Measurements from ENCODE around the gene FUT8.

FUT8 gene

DNA sequence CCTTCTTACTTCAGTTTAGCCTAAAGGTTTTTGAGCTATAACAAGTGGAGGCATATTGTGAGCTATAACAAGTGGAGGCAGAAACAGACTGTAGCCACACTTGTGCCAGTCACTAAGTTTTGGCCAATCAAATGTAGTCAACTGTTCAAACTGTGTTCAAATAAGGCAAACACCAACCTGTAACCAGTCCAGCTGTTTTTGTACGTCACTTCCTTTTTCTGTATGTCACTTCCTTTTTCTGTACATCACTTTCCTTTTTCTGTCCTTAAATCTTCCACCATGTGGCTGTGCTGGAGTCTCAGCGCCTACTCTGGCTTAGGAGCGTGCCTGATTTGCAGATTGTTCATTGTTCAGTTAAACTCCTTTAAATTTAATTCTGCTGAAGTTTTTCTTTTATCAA, 79.7 kb downstream of the FUT8 start:
- DNase-seq (ENCODE audit: low read depth, low spot score): no peak

DNA sequence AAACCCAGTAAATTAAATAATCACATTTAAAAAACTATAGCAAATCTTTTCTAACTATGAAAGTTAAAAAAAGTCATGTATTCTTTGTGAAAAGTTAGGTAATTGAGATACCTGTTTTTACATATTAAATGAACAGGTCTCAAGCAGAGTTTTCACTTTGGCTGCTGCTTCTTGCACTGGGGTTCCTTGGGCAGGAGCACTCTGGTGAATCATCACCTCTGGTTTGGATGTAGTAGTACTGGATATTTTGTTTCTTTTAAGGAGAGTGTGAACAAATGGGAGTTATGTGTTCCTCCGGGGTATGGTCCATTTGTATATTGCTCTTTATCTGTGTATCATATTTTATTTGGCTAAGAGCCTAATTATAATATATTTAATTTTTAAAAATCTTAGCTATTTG, 82.7 kb downstream of the FUT8 start:
- no peak for DNase-seq (ENCODE audit: low read depth, low spot score)

DNA sequence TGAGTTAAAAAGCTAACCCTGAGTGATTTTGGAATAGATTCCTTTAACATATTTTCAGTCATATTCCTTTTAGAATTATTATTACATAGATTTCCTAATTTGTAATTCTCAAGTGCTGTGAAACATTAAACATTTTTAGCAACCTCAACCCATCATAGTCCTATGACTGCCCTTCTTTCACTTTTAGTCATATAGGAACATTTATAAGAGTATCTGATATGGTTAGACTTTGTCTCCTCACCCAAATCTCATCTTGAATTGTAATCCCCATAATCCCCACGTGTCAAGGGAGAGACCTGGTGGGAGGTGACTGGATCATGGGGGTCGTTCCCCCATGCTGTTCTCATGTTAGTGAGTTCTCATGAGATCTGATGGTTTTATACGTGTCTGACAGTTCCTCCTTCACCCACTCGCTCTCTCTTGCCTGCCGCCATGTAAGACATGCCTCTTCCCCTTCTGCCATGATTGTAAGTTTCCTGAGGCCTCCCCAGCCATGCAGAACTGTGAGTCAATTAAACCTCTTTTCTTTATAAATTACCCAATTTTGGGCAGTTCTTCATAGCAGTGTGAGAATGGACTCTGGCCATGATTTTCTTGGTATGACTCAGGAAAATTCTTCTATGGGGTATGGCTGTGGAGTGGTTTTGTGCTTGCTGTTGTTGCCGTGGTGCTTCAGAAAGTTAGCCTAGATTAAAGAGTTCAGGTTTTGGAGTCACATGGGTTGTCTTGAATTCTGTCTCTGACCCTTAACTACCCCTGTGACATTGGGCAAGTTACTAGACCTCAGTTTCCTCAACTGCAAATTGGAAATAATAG, 83.9 kb downstream of the FUT8 start:
- no peak for DNase-seq (ENCODE audit: low read depth, low spot score)

DNA sequence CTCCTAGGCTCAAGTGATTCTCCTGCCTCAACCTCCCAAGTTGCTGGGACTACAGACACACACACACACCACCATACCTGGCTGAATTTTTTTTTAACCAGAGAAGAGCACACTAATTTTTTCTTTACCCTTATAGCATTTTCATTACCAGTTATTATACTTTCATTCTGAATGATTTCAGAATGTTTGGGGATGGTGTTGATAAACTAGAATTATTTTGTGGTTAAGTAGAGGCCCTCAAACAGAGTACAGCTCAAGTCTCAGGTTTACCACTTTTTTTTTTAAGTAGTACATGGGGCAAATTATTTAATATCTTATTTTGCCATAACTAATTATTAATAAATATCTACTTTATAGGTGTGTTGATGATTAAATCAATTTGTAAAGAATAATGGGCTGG, 86.6 kb downstream of the FUT8 start:
- DNase-seq (ENCODE audit: low read depth, low spot score): no peak

DNA sequence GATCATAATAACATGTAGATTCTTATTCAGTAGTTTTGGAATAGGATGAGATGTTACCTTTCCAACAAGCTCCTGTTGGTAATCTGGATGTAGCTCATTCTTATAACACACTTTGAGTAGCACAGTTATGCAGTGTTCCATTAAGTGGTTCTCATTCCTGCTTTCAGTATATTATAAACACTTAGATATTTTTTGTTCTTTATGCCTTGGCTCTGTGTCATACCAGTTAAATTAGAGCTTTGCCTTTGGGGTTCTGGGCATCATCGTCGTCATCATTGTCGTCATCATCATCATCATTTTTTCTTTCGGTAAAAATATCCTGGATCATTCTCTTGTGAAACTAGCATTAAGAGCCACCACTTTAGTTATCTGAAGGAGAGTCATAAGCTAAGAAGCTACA, 87.5 kb downstream of the FUT8 start:
- no peak for DNase-seq (ENCODE audit: low read depth, low spot score)

DNA sequence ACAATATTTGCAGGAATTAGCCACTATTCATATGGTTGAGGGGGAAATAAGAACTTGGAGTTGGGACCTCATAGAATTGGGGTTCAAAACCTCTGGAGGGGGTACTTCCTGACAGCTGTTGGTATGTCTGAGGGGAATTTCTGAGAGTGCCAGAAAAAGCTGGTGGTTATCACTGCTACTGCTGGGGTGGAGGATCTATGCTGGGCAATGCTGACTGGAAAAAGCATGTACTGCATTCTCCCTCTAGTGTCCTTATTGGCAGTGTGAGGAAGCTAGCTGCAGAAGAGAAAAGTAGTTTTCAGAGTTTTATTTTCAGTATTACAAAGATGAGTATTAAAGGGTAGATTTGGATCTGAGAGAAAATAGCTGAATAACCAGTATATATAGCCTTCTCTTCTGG, 88.8 kb downstream of the FUT8 start:
- DNase-seq (ENCODE audit: low read depth, low spot score): no peak

DNA sequence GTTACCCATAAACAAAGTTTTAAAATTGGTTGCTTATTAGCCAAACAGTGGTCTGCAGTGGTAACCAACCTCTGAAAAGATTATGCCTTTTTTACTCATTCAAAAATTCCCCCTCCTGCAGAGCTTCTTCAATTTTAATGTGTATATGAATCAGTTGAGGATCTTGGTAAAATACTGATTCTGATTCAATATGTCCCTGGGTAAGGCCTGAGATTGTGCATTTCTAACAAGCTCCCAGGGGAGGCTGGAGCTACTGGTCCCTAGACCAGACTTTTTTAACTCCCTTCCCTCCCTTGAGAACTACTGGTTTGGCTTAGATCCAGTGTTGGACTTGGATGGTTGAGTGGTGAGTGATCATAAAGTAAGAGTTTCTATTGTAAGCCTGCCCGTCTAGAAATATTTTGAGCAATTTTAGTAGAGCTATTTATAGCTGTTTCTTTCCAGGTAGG, 90.2 kb downstream of the FUT8 start:
- DNase-seq (ENCODE audit: low read depth, low spot score): no peak

DNA sequence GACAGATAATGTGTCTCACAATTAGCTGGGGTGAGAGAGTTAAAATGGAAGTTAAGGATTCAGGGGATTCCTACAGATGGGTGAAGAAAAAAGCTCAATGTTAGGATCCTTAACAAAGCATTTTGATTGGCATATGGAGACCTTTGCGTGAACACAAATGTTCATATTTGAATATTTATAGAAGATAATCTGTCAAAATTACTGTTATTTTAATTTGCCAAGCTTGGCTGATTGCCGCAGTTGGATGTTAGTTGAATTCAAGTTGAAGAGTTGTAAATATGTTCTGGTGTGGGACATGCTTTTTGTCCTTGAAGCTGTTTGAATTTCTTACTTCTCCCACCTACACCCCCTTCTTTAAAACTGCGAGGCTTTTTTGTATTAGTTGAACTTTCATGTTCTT, 91.2 kb downstream of the FUT8 start:
- DNase-seq (ENCODE audit: low read depth, low spot score): no peak

DNA sequence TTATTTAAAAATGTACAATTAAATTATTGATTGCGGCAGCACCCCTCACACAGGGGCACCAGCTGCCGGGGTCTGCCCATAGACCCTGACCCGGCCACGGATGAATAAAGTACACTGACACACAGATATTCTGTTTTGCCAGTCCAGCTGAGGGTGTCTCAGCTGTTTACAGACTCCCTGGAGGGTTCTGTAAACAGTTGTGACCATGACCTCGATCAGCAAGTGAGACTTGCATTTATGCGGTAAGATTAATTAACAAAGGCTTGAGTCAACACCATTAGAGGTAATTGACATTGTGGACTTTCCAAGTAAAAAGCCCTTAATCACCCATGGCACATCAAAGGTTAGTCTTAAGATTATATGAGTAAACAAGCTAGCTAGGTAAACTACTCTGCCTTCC, 94.3 kb downstream of the FUT8 start:
- peak; percentile 17 for DNase-seq (ENCODE audit: low read depth, low spot score)

DNA sequence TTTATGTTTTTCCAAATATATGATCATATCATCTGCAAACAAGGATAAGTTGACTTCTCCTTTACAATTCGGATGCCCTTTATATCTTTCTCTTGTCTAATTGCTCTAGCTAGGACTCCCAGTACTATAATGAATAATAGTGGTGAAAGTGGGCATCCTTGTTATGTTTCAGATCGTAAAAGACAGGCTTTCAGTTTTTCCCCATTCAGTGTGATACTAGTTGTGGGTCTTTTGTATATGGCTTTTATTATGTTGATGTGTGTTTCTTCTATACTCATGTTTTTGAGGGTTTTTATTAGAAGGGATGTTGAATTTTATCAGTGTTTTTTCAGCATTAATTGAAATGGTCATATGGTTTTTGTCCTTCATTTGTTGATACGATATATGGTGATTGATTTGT, 97.3 kb downstream of the FUT8 start:
- no peak for DNase-seq (ENCODE audit: low read depth, low spot score)

DNA sequence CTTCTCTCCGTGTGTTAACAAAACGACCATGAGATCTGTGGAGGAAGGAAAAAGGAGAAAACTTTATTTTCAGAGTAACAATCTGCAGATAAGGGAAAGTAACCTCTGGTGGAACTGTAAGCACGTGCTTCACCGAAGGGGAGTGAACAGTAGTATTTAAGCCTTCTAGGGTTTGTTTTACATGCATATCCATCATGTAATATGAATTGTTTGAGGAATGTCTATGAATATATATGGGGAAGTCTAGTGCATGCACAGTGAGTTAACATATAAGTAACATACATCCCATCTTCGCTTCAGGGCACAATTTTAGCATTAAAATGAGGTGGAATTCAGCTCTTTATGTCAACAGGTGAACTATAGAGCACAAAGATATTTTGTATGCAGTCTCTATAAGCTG, 101.1 kb downstream of the FUT8 start:
- DNase-seq (ENCODE audit: low read depth, low spot score): no peak

DNA sequence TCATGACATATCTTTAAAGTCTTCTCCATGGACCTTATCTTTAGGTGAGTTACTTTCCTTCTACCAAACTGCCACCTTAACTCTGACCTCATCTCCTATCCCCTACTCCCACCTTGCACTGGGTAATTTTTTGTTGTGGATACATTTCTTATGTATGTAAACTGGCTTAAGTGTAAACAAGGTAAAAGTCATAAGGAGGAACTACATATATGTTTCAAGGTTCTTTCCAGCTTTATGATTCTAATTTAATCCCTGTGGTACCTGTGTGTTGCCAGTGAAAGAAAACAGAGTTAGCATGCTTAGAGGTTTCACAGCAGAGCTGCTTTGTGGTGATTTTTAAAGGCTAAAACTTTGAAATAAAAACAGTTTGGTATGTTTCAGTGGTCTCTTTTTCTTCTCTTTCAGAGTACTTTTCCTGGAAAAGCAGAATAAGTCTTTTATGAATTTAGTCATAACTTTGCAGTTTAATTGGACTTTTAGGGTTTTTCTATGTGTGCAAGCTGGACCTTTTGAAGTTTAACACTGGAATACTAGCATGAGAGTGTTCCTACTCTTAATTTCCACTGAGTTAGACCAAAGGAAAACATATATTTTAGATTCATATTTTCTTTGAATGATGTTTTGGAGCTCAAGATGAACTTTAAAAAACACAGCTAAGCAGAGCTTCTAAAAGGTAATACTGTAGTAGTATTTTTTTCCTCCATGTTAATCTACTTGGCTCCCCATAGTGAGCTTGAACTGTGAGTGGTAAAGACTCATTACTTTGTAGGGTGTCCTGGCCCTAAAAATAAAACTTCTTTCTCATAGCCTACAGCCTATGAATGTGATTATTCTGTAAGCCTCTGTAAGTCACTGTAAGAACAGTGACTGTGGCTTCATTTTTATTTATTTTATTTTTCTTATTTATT, 105.4 kb downstream of the FUT8 start:
- no peak for DNase-seq (ENCODE audit: low read depth, low spot score)

DNA sequence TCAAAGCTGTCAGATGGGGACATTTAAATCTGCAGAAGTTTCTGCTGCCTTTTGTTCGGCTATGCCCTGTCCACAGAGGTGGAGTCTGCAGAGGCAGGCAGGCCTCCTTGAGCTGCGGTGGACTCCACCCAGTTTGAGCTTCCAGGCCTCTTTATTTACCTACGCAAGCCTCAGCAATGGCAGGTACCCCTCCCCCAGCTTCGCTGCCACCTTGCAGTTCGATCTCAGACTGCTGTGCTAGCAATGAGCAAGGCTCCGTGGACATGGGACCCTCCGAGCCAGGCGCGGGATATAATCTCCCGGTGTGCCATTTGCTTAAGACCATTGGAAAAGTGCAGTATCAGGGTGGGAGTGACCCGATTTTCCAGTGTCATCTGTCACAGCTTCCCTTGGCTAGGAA, 115.5 kb downstream of the FUT8 start:
- no peak for DNase-seq (ENCODE audit: low read depth, low spot score)

DNA sequence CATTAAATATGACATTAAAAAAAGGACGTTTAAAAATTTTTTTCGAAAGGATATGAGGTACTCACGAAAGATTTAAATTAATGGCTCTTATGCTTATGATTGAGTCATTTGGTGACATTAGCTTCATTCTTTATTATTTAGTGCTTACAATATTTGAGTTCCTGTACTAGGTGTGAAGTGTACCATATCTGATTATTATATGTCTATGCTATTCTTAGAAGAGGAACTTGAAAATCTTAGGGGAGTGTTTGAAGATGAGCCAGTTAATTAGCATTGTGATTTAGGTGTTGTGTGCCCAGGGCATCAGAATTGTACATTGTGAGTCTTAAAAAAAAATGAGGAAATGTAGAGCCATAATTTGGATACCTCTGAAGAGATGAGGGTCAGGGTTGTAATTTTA, 118.6 kb downstream of the FUT8 start:
- no peak for DNase-seq (ENCODE audit: low read depth, low spot score)

DNA sequence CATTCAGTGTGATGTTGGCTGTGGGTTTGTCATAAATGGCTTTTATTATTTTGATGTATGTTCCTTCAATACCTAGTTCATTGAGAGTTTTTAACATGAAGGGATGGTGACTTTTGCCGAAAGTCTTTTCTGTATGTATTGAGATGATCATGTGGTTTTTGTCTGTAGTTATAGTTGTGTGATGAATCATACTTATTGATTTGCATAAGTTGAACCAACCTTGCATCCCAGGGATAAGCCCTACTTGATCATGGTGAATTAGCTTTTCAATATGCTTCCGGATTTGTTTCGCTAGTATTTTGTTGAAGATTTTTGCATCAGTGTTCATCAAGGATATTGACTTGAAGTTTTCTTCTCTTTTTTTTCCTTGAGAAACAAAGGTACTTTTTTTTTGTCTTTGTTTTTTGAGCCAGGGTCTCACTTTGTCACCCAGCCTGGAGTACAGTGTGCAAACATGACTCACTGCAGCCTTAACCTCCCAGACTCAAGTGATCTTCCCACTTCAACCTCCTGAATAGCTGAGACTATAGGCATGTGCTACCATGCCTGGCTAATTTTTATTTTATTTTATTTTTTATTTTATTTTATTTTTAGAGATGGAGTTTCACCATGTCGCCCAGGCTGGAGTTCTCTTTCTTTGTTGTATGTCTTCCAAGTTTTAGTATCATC, 121.3 kb downstream of the FUT8 start:
- no peak for DNase-seq (ENCODE audit: low read depth, low spot score)

DNA sequence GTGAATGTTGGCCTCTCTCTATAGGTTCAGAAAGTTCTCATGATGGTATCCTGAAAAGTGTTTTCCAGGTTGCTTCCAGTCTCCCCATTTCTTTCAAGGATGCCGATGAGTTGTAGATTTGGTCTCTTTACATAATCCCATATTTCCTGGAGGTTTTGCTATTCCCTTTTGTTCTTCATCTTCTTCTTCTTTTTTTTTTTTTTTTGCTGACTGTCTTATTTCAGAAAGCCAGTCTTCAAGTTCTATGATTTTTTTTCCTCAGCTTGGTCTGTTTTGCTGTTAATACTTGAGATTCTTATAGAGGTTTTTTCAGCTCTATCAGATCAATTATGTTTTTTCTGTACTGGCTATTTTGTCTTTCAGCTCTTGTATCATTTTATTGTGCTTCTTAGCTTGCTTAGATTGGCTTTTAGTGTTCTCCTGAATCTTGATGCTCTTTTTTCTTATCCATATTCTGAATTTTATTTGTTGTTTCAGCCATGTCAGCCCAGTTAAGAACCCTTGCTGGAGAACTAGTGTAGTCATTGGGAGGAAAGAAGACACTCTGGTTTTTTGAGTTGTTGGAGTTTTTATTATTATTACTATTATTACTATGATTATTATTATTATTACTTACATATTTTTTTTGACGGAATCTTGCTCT, 124.4 kb downstream of the FUT8 start:
- DNase-seq (ENCODE audit: low read depth, low spot score): no peak

DNA sequence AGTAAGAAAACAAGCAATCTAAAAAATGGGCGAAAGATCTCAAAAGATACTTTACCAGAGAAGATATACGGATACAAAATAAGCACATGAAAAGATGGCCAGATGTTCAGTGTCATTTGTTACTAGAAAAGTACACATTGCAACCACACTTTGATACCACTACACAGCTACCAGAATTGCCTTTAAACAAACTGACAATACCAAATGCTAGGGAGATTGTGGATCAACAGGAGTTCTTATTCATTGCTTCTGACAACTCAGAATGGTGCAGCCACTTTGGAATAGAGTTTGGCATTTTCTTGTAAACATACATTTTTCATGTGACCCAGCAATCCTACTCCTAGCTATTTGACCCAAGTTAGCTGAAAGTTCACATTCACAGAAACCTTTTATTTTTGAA, 136.3 kb downstream of the FUT8 start:
- DNase-seq (ENCODE audit: low read depth, low spot score): no peak

DNA sequence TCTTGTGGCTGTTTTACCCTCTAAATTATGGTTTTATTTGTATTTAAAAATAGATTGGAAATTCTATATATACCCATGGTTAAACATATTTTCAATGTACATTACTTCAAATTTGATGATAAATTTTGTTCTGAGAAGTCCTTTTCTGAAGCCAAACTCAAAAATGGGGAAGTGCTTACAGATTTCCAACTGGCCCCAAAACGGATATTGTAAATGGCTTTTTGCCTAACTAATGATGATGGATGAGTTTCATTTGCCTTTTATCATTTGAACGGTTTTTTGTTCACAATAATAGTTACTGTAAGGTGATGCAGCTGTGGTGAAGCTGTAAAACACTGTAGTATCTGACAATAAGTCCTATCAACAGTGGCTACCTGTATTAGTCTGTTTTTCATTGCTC, 136.9 kb downstream of the FUT8 start:
- no peak for DNase-seq (ENCODE audit: low read depth, low spot score)

DNA sequence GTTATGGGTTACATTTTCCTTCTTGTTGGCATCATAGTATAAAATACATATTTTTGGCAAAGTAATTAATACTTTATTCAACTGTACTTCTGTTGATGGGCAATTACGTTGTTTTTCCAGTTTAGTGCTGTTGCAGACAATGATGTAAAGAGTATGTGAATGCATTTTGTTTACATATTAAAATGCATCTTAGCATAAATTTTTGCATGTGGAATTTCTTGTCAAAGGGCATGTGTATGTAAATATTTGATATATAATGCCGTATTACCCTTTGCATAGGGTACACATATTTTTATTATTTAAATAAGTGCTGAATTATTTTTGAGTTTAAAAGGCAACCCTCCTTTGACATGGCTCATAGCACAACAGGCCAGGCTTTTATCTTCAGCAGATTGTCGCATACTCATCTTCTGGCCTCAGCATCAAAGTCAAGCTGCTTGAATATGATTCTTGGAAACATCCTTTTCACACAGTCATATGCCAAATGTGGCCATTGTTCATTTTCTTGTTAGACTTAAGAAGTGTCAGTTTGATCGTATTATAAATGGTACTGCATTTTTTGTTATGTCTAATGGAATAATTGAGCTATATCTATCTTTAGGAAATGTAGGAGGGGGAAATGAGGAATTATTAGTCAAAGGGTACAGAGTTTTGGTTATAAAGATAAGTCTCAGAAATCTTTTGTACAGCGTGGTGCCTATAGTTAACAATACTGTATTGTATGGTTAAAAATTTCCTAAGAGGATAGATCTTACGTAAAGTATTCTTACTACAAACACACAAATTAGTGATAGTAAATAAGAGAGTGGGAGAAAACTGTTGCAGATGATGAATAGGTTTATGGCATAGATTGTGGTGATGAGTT, 138.5 kb downstream of the FUT8 start:
- no peak for DNase-seq (ENCODE audit: low read depth, low spot score)

DNA sequence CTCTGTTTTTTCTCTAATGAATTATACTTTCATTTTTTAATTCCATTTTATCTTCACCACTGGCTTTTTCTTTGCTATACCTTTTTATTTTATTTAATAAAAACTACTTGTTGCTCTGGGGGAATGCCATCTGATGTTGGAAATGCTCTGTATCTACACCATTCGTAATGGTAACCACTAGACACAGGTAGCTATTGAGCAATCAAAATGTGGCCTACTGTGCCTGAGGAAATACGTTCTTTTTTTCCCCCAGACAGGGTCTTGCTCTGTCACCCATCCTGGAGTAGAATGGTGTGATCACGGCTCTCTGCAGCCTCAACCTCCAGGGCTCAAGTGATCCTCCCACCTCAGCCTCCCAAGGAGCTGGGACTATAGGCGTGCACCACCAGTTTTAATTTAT, 140.2 kb downstream of the FUT8 start:
- DNase-seq (ENCODE audit: low read depth, low spot score): no peak

DNA sequence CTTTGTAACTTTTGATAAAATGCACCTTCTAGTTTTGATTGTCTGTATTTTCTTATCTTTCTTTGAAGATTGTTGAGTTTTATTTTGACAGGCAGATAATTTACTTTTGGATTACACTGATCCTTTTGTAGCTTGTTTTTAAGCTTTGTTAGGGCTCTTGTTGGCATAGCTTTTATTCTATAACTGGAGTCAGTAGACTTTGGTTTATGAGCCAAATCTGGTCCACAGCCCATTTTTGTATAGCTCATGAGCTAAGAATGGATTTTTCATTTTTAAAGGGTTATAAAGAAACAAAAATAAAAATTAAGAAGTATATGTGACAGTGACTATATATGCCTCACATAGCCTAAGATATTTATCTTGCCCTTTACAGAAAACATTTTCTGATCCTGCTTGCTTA, 142.3 kb downstream of the FUT8 start:
- no peak for DNase-seq (ENCODE audit: low read depth, low spot score)
